IPS DF 4.7 (cell line): ENCODE measurements around the gene LUZP1.

ENCODE experiments used
- DNase-seq: peaks from one replicate; pipeline ENCODE4 v3.0.0-alpha.2; 2013; ENCODE audit warnings: low spot score; ENCODE audit errors: extremely low read depth

The LUZP1 gene

GRCh38 chr1:23118407-23118806 is 50.2 kb downstream of the LUZP1 start:
- DNase-seq: no peak

GRCh38 chr1:23116921-23117699 is 51.5 kb downstream of the LUZP1 start:
- DNase-seq: no peak

GRCh38 chr1:23116216-23116836 is 52.3 kb downstream of the LUZP1 start:
- no peak for DNase-seq

- no peak for DNase-seq
Measured at GRCh38 chr1:23114424-23115079, 54.1 kb downstream of the LUZP1 start.

GRCh38 chr1:23111600-23112535 is 56.8 kb downstream of the LUZP1 start:
- no peak for DNase-seq

- DNase-seq: no peak
Measured at GRCh38 chr1:23110391-23110790, 58.3 kb downstream of the LUZP1 start.

- DNase-seq: no peak
Measured at GRCh38 chr1:23108918-23109533, 59.6 kb downstream of the LUZP1 start.

GRCh38 chr1:23103001-23103889 is 65.4 kb downstream of the LUZP1 start:
- DNase-seq: no peak

- no peak for DNase-seq
Measured at GRCh38 chr1:23102289-23102688, 66.4 kb downstream of the LUZP1 start.

GRCh38 chr1:23101887-23102286 is 66.8 kb downstream of the LUZP1 start:
- DNase-seq: no peak

GRCh38 chr1:23101101-23101827 is 67.4 kb downstream of the LUZP1 start:
- DNase-seq: no peak

- no peak for DNase-seq
Measured at GRCh38 chr1:23100074-23100748, 68.4 kb downstream of the LUZP1 start.

GRCh38 chr1:23099171-23099536 is 69.5 kb downstream of the LUZP1 start:
- no peak for DNase-seq

- peak; percentile 64 for DNase-seq
Measured at GRCh38 chr1:23098463-23099170, 70.0 kb downstream of the LUZP1 start.

- DNase-seq: no peak
Measured at GRCh38 chr1:23097316-23097715, 71.3 kb downstream of the LUZP1 start.

- DNase-seq: no peak
Measured at GRCh38 chr1:23092447-23092846, 76.2 kb downstream of the LUZP1 start.

- DNase-seq: no peak
Measured at GRCh38 chr1:23091545-23091944, 77.1 kb downstream of the LUZP1 start.

- DNase-seq: no peak
Measured at GRCh38 chr1:23090056-23090455, 78.6 kb downstream of the LUZP1 start.
